Thyroid gland (tissue), 4 donors: Measurements from ENCODE around the gene ZNF491. TPM values are rescaled to one million over a fixed set of nuclear protein-coding genes. Genes with fewer than 3 reads are reported as not detected.

ENCODE experiments used
- DNase-seq, 2 donors: peaks; one replicate each; pipeline ENCODE4 v3.0.0-alpha.2; 2019
- H3K27ac ChIP-seq, 3 donors: fragments of 200-600 bp; sonication (generic); 1 replicate in 2 of 3; 2 replicates in 1 of 3; pipeline ENCODE4 v1.5.1; 2016 to 2019; ENCODE audit warnings: mild to moderate bottlenecking in 1 of 3, moderate library complexity in 1 of 3
- H3K27me3 ChIP-seq: fragments of 200-600 bp; sonication (generic); one replicate; pipeline ENCODE4 v1.5.1; 2019
- H3K36me3 ChIP-seq, 2 donors: fragments of 200-600 bp; sonication (generic); one replicate each; pipeline ENCODE4 v1.5.1; 2016 to 2019
- H3K4me1 ChIP-seq, 2 donors: fragments of 200-600 bp; sonication (generic); one replicate each; pipeline ENCODE4 v1.5.1; 2017 to 2019
- H3K4me3 ChIP-seq, 3 donors: fragments of 200-600 bp; sonication (generic); replicated peaks in 1 of 3; 1 replicate in 2 of 3; 2 replicates in 1 of 3; pipeline ENCODE4 v1.5.1; 2016; ENCODE audit warnings: mild to moderate bottlenecking in 1 of 3
- H3K9me3 ChIP-seq: fragments of 200-600 bp; sonication (generic); one replicate; pipeline ENCODE4 v1.5.1; 2017
- POLR2A ChIP-seq, 2 donors: fragments of 450-650 bp; IDR thresholded peaks; one replicate each; pipeline ENCODE4 v1.6.1; 2017; ENCODE audit warnings: antibody characterized with exemption in 2 of 2, mild to moderate bottlenecking in 2 of 2, moderate library complexity in 1 of 2
- WGBS, 2 donors: methylation state at CpG; one replicate each; pipeline ENCODE4 v1.1.5; 2017; 5-methylcytosine and 5-hydroxymethylcytosine counted together
- intact Hi-C: fragments of 100-400 bp; cut with DNase I; formaldehyde crosslinking; loops from one replicate; pipeline ENCODE4 v1.15.1; 2023
- total RNA-seq, 4 donors: library from RNA; depleted of rRNA; stranded (reverse); fragments of >200 nt; gene quantifications; one replicate each; pipeline ENCODE4 v1.2.3, GENCODE V29; 2016
- TF ChIP-seq, protein P1 (sequence below), 6 experiments: fragments of 200-600 bp in 3 of 6; fragments of 450-650 bp in 3 of 6; sonication (generic) in 3 of 6; IDR thresholded peaks; one replicate each; pipeline ENCODE4 v1.5.1; 2016 to 2019; ENCODE audit warnings: antibody characterized with exemption in 6 of 6, mild to moderate bottlenecking in 2 of 6, inconsistent platforms in 1 of 6, moderate library complexity in 1 of 6

Gene ZNF491
- total RNA-seq, 4 donors from 2014 or later = 2.9 to 3.2 (median 3.1) TPM

DNA sequence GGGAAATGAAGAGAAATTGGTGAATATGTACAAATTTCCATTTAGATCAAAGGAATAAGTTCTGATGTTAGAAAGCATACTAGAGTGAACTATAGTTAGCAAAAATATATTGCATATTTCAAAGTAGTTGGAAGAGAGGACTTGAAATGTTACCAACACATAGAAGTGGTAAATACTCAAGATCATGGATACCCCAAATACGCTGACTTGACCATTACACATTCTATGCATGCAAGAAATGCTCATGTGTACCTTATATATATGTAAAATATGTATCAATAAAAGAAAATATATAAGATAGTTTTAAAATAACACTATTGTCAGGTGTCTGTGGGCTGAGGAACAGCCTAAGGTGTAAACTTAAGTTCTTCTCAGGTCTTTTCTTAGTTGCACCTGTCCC is 14.6 kb upstream of the ZNF491 start:
- TF ChIP-seq, protein P1, sequence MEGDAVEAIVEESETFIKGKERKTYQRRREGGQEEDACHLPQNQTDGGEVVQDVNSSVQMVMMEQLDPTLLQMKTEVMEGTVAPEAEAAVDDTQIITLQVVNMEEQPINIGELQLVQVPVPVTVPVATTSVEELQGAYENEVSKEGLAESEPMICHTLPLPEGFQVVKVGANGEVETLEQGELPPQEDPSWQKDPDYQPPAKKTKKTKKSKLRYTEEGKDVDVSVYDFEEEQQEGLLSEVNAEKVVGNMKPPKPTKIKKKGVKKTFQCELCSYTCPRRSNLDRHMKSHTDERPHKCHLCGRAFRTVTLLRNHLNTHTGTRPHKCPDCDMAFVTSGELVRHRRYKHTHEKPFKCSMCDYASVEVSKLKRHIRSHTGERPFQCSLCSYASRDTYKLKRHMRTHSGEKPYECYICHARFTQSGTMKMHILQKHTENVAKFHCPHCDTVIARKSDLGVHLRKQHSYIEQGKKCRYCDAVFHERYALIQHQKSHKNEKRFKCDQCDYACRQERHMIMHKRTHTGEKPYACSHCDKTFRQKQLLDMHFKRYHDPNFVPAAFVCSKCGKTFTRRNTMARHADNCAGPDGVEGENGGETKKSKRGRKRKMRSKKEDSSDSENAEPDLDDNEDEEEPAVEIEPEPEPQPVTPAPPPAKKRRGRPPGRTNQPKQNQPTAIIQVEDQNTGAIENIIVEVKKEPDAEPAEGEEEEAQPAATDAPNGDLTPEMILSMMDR (IDR thresholded peaks at IDR 0.05) = no peak
- TF ChIP-seq POLR2A (IDR thresholded peaks at IDR 0.05) = no peak
- WGBS, 2 donors = 96 to 100% methylated on average over 1 of the region's 1 CpG
- Histone ChIP-seq H3K27ac (no peak overlapping the region), H3K36me3 (peaks cover 29 to 30% of the 10 kb centered on the region in 2 donors), H3K9me3 (no peaks in the 10 kb centered on the region), H3K4me3 (no peak overlapping the region), H3K4me1 (no peaks in the 10 kb centered on the region), H3K27me3 (no peaks in the 10 kb centered on the region)
- intact Hi-C loops = no loop called here
- DNase-seq = no peak

DNA sequence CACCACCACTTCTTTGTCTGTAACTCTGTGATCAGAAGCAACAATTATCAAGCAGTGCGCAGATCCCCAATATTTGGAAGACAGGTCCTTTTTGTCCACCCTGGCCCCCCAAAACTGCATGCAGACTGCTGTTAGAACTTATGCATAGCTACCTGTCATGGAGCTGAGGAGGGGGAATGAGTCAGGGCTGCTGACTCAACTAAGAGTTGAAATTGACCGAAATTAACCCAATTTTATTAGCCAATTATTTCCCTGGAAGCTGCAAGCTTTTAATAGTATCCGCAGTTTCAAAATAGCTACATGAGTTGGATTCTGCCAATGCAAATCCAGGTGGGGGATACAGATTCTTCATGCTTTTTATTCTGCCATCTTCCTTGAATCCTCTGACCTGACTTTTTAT is 14.0 kb upstream of the ZNF491 start:
- Histone ChIP-seq H3K27ac (no peak overlapping the region), H3K36me3 (peaks cover 23 to 24% of the 10 kb centered on the region in 2 donors)
- WGBS, 2 donors = 95 to 98% methylated on average over 3 of the region's 3 CpGs

DNA sequence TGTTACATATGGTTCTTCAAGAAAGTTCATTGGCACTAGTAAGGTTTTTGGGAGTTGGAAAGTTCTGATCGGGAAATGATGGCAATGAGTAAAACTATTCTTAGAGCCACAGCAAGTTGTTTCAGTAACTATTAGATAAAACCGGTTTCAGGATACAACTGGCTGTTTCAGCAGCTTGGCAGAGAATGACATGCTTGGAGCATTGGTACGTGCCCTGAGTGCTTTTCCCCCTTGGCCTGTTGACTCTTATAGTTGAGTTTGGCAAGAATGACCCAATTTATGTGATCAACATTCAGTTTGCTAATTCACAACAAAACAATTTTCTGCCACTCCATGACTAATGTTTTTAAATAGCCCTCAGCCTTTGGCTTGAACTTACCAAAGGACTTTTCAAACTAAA is 10.8 kb upstream of the ZNF491 start:
- WGBS, 2 donors = 41 to 53% methylated on average over 3 of the region's 3 CpGs

More for the DNA sequence above, 14.0 kb upstream of the ZNF491 start:
- no peak for DNase-seq
- Histone ChIP-seq H3K4me3 (no peak overlapping the region), H3K27me3 (no peaks in the 10 kb centered on the region), H3K4me1 (no peaks in the 10 kb centered on the region), H3K9me3 (no peaks in the 10 kb centered on the region)
- no peak for TF ChIP-seq POLR2A (IDR thresholded peaks at IDR 0.05)
- TF ChIP-seq, protein P1 (IDR thresholded peaks at IDR 0.05) = no peak
- intact Hi-C loops = no loop called here

DNA sequence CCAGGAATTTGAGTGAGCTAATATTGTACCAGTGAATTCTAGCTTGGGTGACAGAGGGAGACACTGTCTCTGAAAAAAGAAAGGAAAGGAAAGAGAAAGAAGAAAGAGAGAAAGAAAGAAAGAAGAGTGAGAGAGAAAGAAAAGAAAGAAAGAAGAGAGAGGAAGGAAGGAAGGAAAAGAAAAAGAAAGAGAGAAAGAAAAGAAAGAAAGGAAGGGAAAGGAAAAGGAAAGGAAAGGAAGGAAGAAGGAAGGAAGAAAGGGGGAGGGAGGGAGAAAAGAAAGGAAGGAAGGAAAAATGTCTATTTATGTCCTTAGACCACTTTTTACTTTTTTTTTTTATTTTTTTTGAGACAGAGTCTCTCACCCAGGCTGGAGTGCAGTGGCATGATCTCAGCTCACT is 5.4 kb upstream of the ZNF491 start:
- Histone ChIP-seq H3K4me1 (peaks cover 5 to 8% of the 10 kb centered on the region in 2 donors), H3K9me3 (no peaks in the 10 kb centered on the region), H3K4me3 (no peak overlapping the region), H3K36me3 (no peaks in the 10 kb centered on the region), H3K27ac (no peak overlapping the region), H3K27me3 (no peaks in the 10 kb centered on the region)
- no peak for DNase-seq
- intact Hi-C loops = loop anchor here (10.0 kb wide), 2 partner anchors 108 to 192 kb away; no protein-coding TSS in a partner anchor
- TF ChIP-seq POLR2A (IDR thresholded peaks at IDR 0.05) = no peak
- TF ChIP-seq, protein P1 (IDR thresholded peaks at IDR 0.05) = no peak

More for the DNA sequence above, 10.8 kb upstream of the ZNF491 start:
- no peak overlapping the region for H3K4me3 ChIP-seq
- H3K4me1 ChIP-seq = no peaks in the 10 kb centered on the region
- no peak for TF ChIP-seq POLR2A (IDR thresholded peaks at IDR 0.05)
- DNase-seq = peak; percentile 56 to 61
- H3K36me3 ChIP-seq = no peaks in the 10 kb centered on the region
- H3K27me3 ChIP-seq = no peaks in the 10 kb centered on the region
- no peak overlapping the region for H3K27ac ChIP-seq
- intact Hi-C loops = no loop called here
- no peaks in the 10 kb centered on the region for H3K9me3 ChIP-seq

DNA sequence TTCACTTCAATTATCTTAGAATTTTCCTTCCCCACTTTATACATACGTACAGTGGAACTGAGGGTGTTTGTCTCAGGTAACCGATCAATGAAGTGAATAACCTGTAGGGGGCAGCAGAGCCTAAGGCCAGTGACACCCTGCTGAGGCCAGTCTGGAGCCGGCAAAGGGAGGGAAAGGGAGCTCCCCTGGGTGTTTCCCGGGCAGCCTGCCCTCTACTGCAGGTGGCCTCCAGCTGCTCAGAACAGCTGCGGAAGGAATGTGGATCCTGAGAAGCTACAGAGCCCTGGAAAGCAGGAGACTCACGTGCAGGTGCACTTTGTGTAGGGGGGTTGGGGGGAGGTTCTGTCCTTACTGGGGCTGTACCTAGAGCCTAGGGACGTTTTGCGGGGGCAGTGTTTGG is 832 bp upstream of the ZNF491 start:
- H3K4me1 ChIP-seq = peaks cover 8 to 15% of the 10 kb centered on the region in 2 donors
- intact Hi-C loops = loop anchor here (10.0 kb wide), 2 partner anchors 113 to 187 kb away; no protein-coding TSS in a partner anchor
- H3K4me3 ChIP-seq = peak overlapping the region in 1 of 3 donors; percentile 8
- H3K9me3 ChIP-seq = no peaks in the 10 kb centered on the region
- TF ChIP-seq, protein P1 (IDR thresholded peaks at IDR 0.05) = peak; percentile 81 to 94 (median 90)
- no peak for TF ChIP-seq POLR2A (IDR thresholded peaks at IDR 0.05)
- peak; percentile 94 to 96 for DNase-seq
- no peak overlapping the region for H3K27ac ChIP-seq
- 5 to 8% methylated on average over 8 of the region's 8 CpGs for whole genome bisulfite sequencing, 2 donors
- H3K36me3 ChIP-seq = no peaks in the 10 kb centered on the region
- no peaks in the 10 kb centered on the region for H3K27me3 ChIP-seq
